IMR-90 (cell line): Measurements from ENCODE around the gene PRKCE. TPM values are rescaled to one million over a fixed set of nuclear protein-coding genes. Genes with fewer than 3 reads are reported as not detected.

Experiments used
- ATAC-seq: fragments of 200-7000 bp; cut with Tn5 transposase; 2 replicates; pipeline ENCODE4 v1.9.1; 2020; ENCODE audit warnings: low read depth, mild to moderate bottlenecking, moderate library complexity
- BruUV-seq: library from RNA; stranded (reverse); fragments of 400-500 nt; replicated peaks from 2 replicates; lab custom pipeline; 2021; lab: Mats Ljungman, UMichigan
- CTCF ChIA-PET: fragments of 300-600 bp; formaldehyde crosslinking; extraction: SDS; loops from one replicate; lab custom pipeline; 2021; ENCODE audit warnings: antibody characterized with exemption; lab: Yijun Ruan, JAX
- POLR2A ChIA-PET: fragments of 300-600 bp; sonication (Branson Sonifier 250); formaldehyde crosslinking; loops from one replicate; lab custom pipeline; 2022; ENCODE audit warnings: antibody characterized with exemption; ENCODE audit not compliant: unreplicated experiment; lab: Charles Lee
- DNase-seq: peaks from one replicate; pipeline ENCODE4 v3.0.0; 2013
- H2AFZ ChIP-seq: replicated peaks from 2 replicates; pipeline ENCODE3; 2013; ENCODE audit warnings: low read length, mild to moderate bottlenecking; ENCODE audit not compliant: poor library complexity
- H2AK5ac ChIP-seq: 2 replicates; pipeline ENCODE4 v1.6.1; 2013; ENCODE audit warnings: low read depth, low read length, inconsistent platforms
- H2AK9ac ChIP-seq: replicated peaks from 2 replicates; pipeline ENCODE3; 2013; ENCODE audit warnings: mild to moderate bottlenecking, low read depth, low read length, moderate library complexity; ENCODE audit not compliant: poor library complexity
- H2BK120ac ChIP-seq: 2 replicates; pipeline ENCODE4 v1.6.1; 2013; ENCODE audit warnings: low read depth, low read length, inconsistent platforms
- H2BK15ac ChIP-seq: 3 replicates; pipeline ENCODE4 v1.6.1; 2013; ENCODE audit warnings: low read depth, low read length, inconsistent platforms
- H2BK20ac ChIP-seq: 2 replicates; pipeline ENCODE4 v1.6.1; 2013; ENCODE audit warnings: low read depth, mild to moderate bottlenecking, inconsistent platforms, low read length, moderate library complexity
- H2BK5ac ChIP-seq: 2 replicates; pipeline ENCODE4 v1.6.1; 2013; ENCODE audit warnings: mild to moderate bottlenecking, low read depth, low read length, inconsistent platforms; ENCODE audit not compliant: poor library complexity, severe bottlenecking
- H3K14ac ChIP-seq: replicated peaks from 2 replicates; pipeline ENCODE4 v1.6.1; 2013; ENCODE audit warnings: low read depth, low read length, inconsistent platforms
- H3K18ac ChIP-seq: 2 replicates; pipeline ENCODE4 v1.6.1; 2013; ENCODE audit warnings: low read depth, low read length, control low read depth
- H3K23ac ChIP-seq: 2 replicates; pipeline ENCODE4 v1.6.1; 2013; ENCODE audit warnings: low read depth, low read length, inconsistent platforms
- H3K27ac ChIP-seq: 2 replicates; pipeline ENCODE4 v1.5.1; 2013; ENCODE audit warnings: mild to moderate bottlenecking, control low read depth, low read length; ENCODE audit not compliant: insufficient read depth
- H3K27me3 ChIP-seq: 2 replicates; pipeline ENCODE4 v1.6.1; 2013; ENCODE audit warnings: low read length; ENCODE audit not compliant: control insufficient read depth, insufficient read depth
- H3K36me3 ChIP-seq: 2 replicates; pipeline ENCODE4 v1.6.1; 2013; ENCODE audit warnings: low read length, mixed read lengths; ENCODE audit not compliant: control insufficient read depth, insufficient read depth
- H3K4ac ChIP-seq: 2 replicates; pipeline ENCODE4 v1.6.1; 2013; ENCODE audit warnings: low read depth, low read length, inconsistent platforms
- H3K4me1 ChIP-seq: 2 replicates; pipeline ENCODE4 v1.6.1; 2013; ENCODE audit warnings: low read length, mixed read lengths; ENCODE audit not compliant: control insufficient read depth, insufficient read depth
- H3K4me2 ChIP-seq: 2 replicates; pipeline ENCODE4 v1.6.1; 2013; ENCODE audit warnings: low read depth, mild to moderate bottlenecking, control low read depth, low read length, moderate library complexity
- H3K4me3 ChIP-seq: 2 replicates; pipeline ENCODE4 v1.5.1; 2013; ENCODE audit warnings: low read depth, mild to moderate bottlenecking, control low read depth, low read length, moderate library complexity; ENCODE audit not compliant: insufficient read depth
- H3K56ac ChIP-seq: 2 replicates; pipeline ENCODE4 v1.6.1; 2013; ENCODE audit warnings: low read length, inconsistent platforms; ENCODE audit not compliant: insufficient read depth; ENCODE audit errors: extremely low read depth
- H3K79me1 ChIP-seq, 2 experiments: 2 replicates each; pipeline ENCODE4 v1.6.1; 2013; ENCODE audit warnings: low read length in 2 of 2, inconsistent platforms in 1 of 2, low read depth in 1 of 2
- H3K9ac ChIP-seq: 2 replicates; pipeline ENCODE4 v1.6.1; 2013; ENCODE audit warnings: low read depth, low read length, control low read depth
- H3K9me1 ChIP-seq: 2 replicates; pipeline ENCODE4 v1.6.1; 2013; ENCODE audit warnings: low read length, inconsistent platforms; ENCODE audit not compliant: insufficient read depth
- H3K9me3 ChIP-seq: 2 replicates; pipeline ENCODE4 v1.6.1; 2013; ENCODE audit warnings: low read length; ENCODE audit not compliant: control insufficient read depth, insufficient read depth
- H4K20me1 ChIP-seq: 2 replicates; pipeline ENCODE4 v1.6.1; 2013; ENCODE audit warnings: low read length, inconsistent platforms; ENCODE audit not compliant: insufficient read depth
- H4K5ac ChIP-seq: 2 replicates; pipeline ENCODE4 v1.6.1; 2013; ENCODE audit warnings: mild to moderate bottlenecking, low read depth, low read length, control low read depth
- H4K8ac ChIP-seq, 2 experiments: 2 replicates each; pipeline ENCODE4 v1.6.1; 2013; ENCODE audit warnings: low read depth in 2 of 2, low read length in 2 of 2, control low read depth in 1 of 2, inconsistent platforms in 1 of 2
- H4K91ac ChIP-seq: 2 replicates; pipeline ENCODE4 v1.6.1; 2013; ENCODE audit warnings: low read depth, low read length, inconsistent platforms; ENCODE audit not compliant: insufficient read depth
- BHLHE40 ChIP-seq: fragments of 150-350 bp; IDR thresholded peaks from 2 replicates; pipeline ENCODE4 v1.6.1; 2016; ENCODE audit warnings: mild to moderate bottlenecking, low read depth, low read length
- MAFK ChIP-seq: IDR thresholded peaks from 2 replicates; pipeline ENCODE4 v1.6.1; 2012; ENCODE audit warnings: low read depth, low read length, improper control_type of control experiment
- MAZ ChIP-seq: IDR thresholded peaks from 2 replicates; pipeline ENCODE4 v1.6.1; 2012; ENCODE audit warnings: low read depth, mild to moderate bottlenecking, low read length, improper control_type of control experiment, moderate library complexity, borderline replicate concordance
- MXI1 ChIP-seq: IDR thresholded peaks from 2 replicates; pipeline ENCODE4 v1.6.1; 2012; ENCODE audit warnings: low read depth, mild to moderate bottlenecking, low read length, moderate library complexity, borderline replicate concordance
- NFE2L2 ChIP-seq: fragments of 150-350 bp; IDR thresholded peaks from 2 replicates; pipeline ENCODE4 v1.6.1; 2016; ENCODE audit warnings: low read depth, mild to moderate bottlenecking, low read length
- POLR2A ChIP-seq: IDR thresholded peaks from 2 replicates; pipeline ENCODE4 v1.6.1; 2012; ENCODE audit warnings: mild to moderate bottlenecking, low read depth, low read length
- RAD21 ChIP-seq: IDR thresholded peaks from 2 replicates; pipeline ENCODE4 v1.6.1; 2012; ENCODE audit warnings: low read length, improper control_type of control experiment
- RCOR1 ChIP-seq: IDR thresholded peaks from 2 replicates; pipeline ENCODE4 v1.6.1; 2012; ENCODE audit warnings: mild to moderate bottlenecking, low read length, improper control_type of control experiment; ENCODE audit not compliant: insufficient replicate concordance
- RFX5 ChIP-seq: IDR thresholded peaks from 2 replicates; pipeline ENCODE4 v1.8.0; 2012; ENCODE audit warnings: low read depth, mild to moderate bottlenecking, low read length, moderate library complexity
- SMC3 ChIP-seq: fragments of 150-350 bp; IDR thresholded peaks from 2 replicates; pipeline ENCODE4 v1.6.1; 2016; ENCODE audit warnings: low read depth, mild to moderate bottlenecking, antibody characterized with exemption, low read length, moderate library complexity
- WGBS, 2 experiments: methylation state at CpG; one replicate each; pipeline versions ENCODE4 v1.1.5 to v1.1.7; 2013; ENCODE audit warnings: missing lambda C conversion rate in 2 of 2; ENCODE audit not compliant: insufficient read length in 1 of 2; ENCODE audit errors: extremely low coverage in 2 of 2; 5-methylcytosine and 5-hydroxymethylcytosine counted together
- dilution Hi-C: fragments of 300-500 bp; cut with HindIII; formaldehyde crosslinking; loops from one replicate; pipeline ENCODE4 v1.14.3; 2018; ENCODE audit warnings: low sequenced_read_pairs; ENCODE audit not compliant: unreplicated experiment
- in situ Hi-C: fragments of 300-500 bp; cut with MboI; formaldehyde crosslinking; loops from 3 replicates; pipeline ENCODE4 v1.14.3; 2019; ENCODE audit warnings: low sequenced_read_pairs, inconsistent platforms, mixed read lengths
- intact Hi-C: fragments of 100-400 bp; cut with micrococcal nuclease; formaldehyde crosslinking; loops from 2 replicates; pipeline ENCODE4 v1.10.0; 2022
- polyA plus RNA-seq, 3 experiments: library from polyadenylated mRNA; depleted of rRNA; stranded (reverse); fragments of >200 nt; gene quantifications; 2 replicates each; pipeline ENCODE4 v1.2.3, GENCODE V29; 2012; ENCODE audit warnings: low replicate concordance in 1 of 3
- total RNA-seq: library from RNA; depleted of rRNA; stranded (reverse); fragments of >200 nt; gene quantifications from 2 replicates; pipeline ENCODE4 v1.2.3, GENCODE V29; 2012

The PRKCE gene
- total and polyA plus RNA-seq, 2 of the 4 experiments (the other 2 are of a cell fraction), result 8.1 to 32.4 TPM

DNA sequence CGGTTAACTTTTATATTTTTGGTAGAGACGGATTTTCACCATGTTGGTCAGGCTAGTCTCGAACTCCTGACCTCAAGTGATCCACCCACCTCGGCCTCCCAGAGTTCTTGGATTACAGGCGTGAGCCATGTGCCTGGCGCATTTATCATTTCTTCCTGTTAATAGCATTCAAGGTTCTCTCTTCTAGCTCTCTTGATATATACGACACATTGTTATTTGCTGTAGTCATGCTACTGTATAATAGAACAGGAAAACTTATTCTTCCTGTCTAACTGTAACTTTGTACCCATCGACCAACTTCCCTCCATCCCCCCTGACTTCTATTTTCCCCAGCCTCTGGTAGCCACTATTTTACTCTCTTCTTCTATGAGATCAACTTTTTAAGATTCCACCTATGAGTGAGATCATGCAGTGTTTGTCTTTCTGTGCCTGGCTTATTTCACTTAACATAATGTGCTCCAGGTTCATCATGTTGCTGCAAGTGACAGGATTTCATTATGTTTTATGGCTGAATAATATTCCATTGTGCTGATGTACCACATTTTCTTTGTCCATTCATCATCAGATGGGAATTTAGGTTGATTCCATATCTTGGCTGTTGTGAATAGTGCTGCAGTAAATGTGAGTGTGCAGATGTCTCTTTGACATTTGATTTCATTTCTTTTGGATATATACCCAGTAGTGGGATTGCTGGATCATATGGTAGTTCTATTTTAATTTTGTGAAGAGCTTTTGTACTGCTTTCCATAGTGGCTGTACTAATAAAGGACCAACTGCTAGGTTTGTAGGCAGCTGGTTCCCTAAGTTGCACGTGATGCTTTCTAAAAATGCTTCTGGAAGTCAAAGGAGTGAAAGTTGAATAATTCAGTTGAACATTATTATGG is 205.2 kb downstream of the PRKCE start:
- H3K23ac ChIP-seq, result no peak overlapping the region
- DNase-seq, result no peak
- no peak overlapping the region for H2BK20ac ChIP-seq
- H3K4me2 ChIP-seq, result no peak overlapping the region
- CTCF ChIA-PET, result no interaction called here
- no peak overlapping the region for H4K8ac ChIP-seq
- no peak overlapping the region for H4K5ac ChIP-seq
- dilution Hi-C loops (no loop called here), in situ Hi-C loops (no loop called here), intact Hi-C loops (no loop called here)
- H3K27me3 ChIP-seq, result no peaks in the 10 kb centered on the region
- no peak overlapping the region for H3K9ac ChIP-seq
- H2AFZ ChIP-seq, result no peak overlapping the region
- BruUV-seq, result no TSS peak
- no peak overlapping the region for H3K4ac ChIP-seq
- H4K91ac ChIP-seq, result no peak overlapping the region
- H3K9me1 ChIP-seq, result no peaks in the 10 kb centered on the region
- 100% methylated on average over 1 of the region's 9 CpGs; no CpG with 5 or more reads in 1 of the 2 experiments for WGBS, 2 experiments
- H4K20me1 ChIP-seq, result no peaks in the 10 kb centered on the region
- H3K14ac ChIP-seq, result no peak overlapping the region
- no peak overlapping the region for H2BK120ac ChIP-seq
- no peak overlapping the region for H3K4me3 ChIP-seq
- no peak overlapping the region for H3K27ac ChIP-seq
- TF ChIP-seq POLR2A, result no peak
- no peak for TF ChIP-seq SMC3
- TF ChIP-seq RAD21, result no peak
- no peak for TF ChIP-seq BHLHE40
- TF ChIP-seq RFX5, result no peak
- TF ChIP-seq RCOR1, result no peak
- no peak for TF ChIP-seq MAZ
- no peak for TF ChIP-seq NFE2L2
- TF ChIP-seq MXI1, result no peak
- no peak for TF ChIP-seq MAFK
- no peaks in the 10 kb centered on the region for H3K9me3 ChIP-seq
- H2AK5ac ChIP-seq, result no peak overlapping the region
- H3K79me1 ChIP-seq, result peaks cover 0 to 7% of the 10 kb centered on the region in 2 experiments; a peak in 3 of 4 replicates
- no peak overlapping the region for H3K56ac ChIP-seq
- POLR2A ChIA-PET, result no interaction called here
- no peak overlapping the region for H2BK15ac ChIP-seq
- H3K4me1 ChIP-seq, result peaks cover 6% of the 10 kb centered on the region; the same call in 1 of the 2 replicates
- no peak for ATAC-seq
- H2AK9ac ChIP-seq, result no peak overlapping the region
- H2BK5ac ChIP-seq, result no peak overlapping the region
- H3K18ac ChIP-seq, result no peak overlapping the region
- no peaks in the 10 kb centered on the region for H3K36me3 ChIP-seq
